Stimulated activated CD8-positive, alpha-beta memory T cell treated with anti-CD3 and anti-CD28 coated beads, Interleukin-4, amount 100 ng/mL, for 4 hours (primary cell): Measurements from ENCODE around the gene KRT78.
"Not testable (repeated sequence)": the region's sequence is repeated elsewhere in the genome, so short reads cannot be mapped to it uniquely, and the experiment has no call there.

Source experiments
- DNase-seq, 2 donors: peaks; one replicate each; pipeline ENCODE4 v3.0.0-alpha.2; 2020; ENCODE audit warnings: low read depth in 2 of 2, low spot score in 1 of 2

Gene KRT78

DNA sequence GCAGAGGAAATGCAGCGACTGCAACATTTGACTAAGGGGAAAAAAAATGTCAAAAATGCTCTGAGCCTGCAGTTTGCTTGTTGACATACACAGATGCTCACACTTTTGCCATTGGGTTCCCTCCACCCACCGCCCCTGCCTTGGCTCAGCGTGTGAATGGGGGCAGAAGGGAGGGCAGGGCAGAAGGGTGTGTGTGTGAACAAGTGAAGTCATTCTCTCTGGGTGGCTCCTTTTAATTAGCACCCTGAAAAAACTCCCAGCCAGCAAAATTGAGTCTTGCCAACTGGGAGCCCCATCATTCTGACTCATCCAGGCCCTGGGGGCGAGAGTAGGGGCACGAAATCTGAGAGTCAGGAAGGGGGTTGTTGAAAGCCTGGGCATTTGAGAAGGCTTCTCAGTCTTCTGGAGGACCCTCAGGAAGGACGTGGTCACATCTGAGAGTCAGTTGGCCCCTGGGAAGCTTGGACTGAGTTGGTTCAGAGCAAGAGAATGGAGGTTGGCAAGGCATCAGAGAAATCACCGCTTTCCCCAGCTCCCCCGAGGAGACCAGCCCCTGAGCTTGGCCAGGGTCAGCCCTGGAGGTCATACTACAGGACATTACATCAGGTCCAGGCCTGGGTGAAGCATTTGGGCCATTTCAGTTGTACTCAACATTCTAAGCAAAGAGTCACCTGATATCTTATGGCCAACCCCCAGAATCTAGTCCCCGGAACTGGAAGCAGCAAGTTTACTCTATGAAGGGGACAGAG is 22.7 kb upstream of the KRT78 start:
- no peak for DNase-seq

DNA sequence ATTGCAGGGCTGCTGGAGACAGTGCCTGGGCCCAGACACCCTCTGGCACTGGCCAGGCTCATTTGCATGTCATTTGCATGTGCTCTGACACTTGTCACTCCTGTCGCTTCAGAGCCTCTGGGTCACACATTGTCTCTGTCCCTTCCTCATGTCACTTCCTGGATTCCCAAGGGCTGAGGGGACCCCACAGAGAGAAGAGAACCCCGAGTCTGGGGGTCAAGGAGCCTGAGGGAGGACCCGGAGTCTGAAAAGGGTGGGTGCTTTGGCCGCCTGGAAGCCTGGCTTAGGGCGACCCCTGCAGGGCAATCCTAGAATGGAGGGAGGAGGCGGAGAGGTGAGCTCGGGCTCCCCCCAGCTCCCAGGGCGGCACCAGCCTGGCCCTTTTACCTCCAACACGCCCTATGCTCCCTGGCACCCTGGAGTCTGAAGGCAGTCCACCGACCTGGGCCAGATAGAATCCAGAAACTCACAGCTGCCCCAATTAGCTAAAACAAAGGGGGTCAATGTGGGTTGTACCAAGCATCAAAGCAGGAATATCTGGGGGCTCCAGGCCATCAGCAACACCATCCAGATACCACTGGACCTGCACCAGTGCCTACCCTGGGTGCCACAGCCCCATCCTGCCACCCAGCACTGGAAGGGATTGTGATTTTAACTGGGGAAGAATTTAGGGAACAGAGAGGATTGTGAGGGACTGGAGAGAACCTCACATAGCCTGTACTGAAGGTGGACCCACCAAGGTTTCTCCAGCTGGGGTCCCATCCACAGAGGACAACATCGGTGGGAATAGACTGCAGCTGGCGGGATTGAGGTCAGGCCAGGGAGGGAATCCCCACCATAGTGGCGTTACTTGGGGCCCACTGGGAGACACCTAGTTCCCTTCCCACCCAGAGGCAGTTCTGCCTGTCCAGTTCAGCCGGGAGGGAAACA is 21.8 kb upstream of the KRT78 start:
- peak; percentile 37 to 71 for DNase-seq

DNA sequence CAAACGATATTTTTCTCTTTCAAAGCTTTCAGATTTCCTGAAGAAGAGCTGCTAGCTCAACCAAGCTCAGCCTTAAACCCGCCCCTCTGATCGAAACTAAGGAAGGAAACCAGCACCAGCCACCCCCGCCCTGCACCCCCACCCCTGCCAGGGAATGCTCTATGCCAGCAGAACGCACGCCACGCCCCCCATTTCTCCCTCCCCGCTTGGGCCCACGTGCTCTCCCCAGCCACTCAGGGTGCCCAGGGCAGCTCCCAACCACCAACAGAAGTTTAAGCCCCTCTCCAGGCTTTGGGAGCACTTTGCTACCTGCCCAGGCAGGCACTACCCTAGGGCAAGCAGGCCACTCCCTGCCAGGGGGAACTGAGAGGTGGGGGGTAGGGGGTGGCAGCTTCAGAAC is 18.8 kb upstream of the KRT78 start:
- no peak for DNase-seq

DNA sequence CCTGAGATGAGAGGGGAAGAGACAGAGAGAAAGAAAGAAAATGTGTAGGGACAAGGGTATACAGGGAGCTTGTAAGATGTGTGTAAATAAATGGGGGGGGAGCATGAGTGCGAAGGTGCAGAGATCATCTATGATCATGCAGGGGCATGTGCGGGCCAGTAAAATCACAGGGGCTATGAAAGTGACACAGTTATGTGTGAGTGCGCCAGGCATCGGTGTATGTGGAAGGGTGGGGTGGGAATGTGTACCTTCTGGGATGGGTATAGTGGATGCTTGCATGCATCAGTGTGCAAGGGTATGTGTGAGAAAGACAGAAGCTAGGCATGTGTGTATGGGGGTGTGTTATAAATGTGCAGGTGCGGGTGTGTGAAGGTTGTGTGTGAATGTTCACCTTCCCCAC is 18.4 kb upstream of the KRT78 start:
- no peak for DNase-seq

DNA sequence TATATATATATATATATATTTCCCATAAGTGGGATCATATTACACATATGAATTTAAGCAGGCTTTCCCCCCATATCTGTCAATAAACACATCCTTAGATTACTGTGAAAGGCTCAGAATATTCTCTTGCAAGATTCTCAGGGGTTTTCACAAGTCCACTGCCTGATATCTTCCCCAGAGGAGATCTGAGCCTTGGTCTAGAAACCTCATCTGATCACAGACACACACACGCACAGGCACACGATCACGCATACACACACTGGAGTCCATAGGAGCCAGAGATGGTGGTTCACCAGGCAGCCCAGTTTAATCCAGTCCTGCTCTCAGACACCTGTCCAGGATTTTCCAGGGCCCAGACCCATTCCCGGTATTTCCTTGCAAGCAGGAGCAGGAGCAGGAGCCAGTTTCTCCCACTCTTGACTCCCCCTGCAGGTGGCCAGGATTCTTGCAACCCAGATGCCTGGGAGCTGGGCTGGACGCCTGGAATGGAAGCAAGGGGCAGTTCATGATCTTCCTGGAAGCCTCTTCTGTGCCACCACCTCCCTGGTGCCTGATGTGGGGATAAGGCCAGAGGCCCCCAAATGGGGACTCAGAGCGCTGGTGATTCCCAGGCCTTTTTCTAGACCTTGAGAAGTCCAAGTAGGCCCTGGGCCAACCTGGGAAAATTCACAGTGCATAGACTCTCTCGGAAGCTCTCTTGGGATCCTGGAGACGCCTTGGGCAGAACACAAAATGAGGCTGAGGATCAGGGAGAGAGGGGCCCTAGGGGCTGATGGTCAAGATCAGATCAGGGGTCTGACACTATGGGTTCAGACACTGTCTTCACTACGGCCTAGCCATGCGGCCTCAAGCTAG is 16.5 kb upstream of the KRT78 start:
- DNase-seq, result no peak

DNA sequence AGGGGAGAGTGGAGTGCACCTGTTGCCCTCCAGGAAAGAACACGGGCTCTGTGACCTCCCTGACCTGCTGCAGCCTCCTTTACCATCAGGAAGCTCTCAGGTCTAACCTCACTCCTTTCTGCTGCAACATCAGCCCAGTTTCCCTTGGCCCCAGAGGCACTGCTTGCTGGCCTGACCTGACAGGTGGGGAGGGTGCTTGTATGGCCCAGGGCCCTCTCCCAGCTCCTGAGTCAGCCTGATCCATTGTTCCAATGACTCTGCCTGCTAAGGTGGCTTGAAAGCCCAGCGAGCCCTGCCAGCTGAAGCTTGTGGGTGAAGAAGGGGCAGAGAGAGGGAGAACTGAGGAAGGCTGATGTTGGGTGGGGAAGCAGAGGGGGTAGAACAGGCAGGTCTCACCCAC is 13.2 kb upstream of the KRT78 start:
- DNase-seq, result no peak

DNA sequence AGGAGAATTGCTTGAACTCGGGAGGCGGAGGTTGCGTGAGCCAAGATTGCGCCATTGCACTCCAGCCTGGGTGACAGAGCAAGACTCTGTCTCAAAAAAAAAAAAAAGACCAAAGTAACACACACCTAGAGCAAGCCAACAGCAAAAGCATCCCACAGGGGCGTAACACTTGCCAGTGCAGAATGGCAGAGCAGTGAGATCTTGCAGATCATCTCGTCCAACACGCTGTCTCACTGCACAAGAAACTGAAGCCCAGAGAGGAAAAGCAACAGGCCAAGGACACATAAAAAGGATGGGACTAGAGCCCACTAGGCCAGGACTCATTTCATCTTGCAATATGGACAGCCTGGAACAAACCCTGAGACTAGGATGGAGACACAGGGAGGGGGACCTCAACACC is 12.7 kb upstream of the KRT78 start:
- DNase-seq, result no peak

DNA sequence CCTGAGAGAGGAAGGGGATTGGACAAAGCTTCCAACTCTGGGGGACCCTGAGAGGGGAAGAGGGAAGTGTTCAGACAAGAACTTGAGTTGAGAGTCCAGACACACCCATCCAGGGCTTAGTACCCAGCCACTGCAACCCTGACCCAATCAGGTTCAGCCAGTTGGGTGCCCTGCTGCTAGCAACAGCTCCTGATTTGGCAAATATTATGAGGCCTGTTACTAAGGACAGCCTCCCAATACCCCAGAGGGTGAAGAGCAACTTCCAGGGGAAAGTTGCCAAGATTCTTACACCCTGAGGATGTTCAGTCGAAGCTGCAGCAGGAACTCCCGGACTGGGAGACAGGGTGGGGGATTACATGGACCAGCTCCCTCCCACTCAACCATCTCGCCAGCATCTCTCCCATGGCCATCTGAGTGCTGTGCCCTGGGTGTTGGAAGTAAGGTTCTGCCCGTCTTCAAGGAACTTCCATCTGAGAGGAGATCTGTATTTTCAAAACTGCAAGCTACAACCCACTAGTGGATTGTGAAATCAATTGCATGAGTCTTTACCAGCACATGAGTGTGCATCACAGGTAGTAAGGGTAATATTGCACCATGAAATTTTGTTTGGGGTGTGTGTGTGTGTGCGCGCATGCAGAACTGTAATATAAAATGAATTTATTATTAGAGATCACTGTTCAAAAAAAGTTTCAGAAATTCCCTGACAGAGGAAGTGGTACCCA is 11.5 kb upstream of the KRT78 start:
- DNase-seq, result no peak

DNA sequence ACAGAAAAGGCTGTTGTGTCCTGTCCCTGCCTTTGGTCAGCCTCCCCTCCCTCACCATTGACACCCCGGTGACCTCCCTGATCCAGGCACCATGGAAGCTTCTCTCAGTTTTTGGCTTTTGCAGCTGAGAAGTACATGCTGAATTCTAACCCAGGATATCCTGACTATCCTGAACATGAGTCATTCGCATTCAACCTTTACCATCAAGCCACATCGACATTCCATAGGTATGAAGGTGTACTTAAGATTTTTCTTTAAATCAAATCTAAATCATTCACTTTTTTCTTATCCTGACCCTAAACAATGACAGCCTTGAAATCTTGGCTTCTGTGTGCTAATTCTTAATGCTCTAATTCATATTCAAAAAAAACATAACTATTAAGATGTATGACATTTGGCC is 8.7 kb upstream of the KRT78 start:
- DNase-seq, result no peak

DNA sequence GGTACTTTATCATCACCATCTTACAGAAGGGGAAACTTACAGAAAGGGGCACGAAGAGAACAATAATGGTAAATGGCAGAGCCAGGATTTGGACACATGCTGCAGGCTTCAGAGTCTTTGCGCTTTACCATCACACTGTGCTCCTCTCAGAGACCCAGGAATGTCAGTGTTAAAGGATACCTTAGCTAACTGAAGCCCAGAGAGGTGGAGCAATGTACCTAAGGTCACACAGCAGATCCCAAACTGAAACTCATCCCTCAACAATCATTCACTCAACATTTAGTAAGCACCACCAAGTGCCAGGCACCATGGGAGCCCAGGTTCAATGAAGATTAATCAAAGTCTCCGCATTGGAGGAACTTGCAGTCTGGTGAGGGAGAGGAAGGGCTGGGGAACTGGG is 8.0 kb upstream of the KRT78 start:
- no peak for DNase-seq

DNA sequence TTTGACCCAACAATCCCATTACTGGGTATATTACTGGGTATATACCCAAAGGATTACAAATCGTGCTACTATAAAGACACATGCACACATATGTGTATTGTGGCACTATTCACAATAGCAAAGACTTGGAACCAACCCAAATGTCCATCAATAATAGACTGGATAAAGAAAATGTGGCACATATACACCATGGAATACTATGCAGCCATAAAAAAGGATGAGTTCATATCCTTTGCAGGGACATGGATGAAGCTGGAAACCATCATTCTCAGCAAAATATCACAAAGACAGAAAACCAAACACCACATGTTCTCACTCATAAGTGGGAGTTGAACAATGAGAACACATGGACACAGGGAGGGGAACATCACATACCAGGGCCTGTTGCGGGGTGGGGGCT is 7.3 kb upstream of the KRT78 start:
- DNase-seq, result not testable (repeated sequence)

DNA sequence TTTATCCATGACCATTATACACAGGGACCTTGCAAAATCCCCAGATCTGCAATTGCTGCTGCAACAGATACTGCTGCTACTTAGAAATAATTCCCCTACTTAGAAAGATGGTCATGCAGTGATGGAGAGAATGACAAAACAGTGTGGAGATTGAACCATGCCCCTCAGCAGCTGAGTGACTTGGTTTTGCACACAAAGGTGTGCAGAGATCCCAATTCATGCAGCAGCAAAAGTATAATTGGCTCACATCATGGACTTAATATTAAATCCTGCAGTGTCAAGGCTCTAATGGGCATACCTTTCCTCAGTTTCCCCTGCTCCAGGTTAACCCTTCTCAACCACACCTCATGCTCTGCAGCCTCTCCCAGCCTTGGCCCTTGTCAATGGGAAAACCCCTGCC is 3.0 kb upstream of the KRT78 start:
- DNase-seq, result no peak

DNA sequence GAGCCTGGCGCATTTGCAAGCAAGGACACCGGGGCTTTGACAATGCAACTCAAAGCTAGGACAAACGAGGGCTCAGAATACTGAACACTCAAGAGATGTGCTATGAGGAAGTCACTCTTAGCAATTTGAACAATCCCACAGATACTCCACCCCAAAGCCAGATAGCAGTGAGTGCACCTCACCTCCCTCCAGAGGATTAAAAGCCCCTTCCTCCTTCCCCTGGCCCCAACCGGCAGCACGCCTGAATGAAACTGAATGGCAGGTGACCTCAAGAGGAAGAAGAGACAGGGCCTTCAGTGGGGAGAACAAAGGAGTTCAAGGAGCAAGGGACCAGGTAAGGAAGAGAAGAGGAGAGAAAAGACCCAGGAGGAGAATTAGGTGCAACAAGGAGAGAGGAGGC is 1.9 kb upstream of the KRT78 start:
- DNase-seq, result no peak

DNA sequence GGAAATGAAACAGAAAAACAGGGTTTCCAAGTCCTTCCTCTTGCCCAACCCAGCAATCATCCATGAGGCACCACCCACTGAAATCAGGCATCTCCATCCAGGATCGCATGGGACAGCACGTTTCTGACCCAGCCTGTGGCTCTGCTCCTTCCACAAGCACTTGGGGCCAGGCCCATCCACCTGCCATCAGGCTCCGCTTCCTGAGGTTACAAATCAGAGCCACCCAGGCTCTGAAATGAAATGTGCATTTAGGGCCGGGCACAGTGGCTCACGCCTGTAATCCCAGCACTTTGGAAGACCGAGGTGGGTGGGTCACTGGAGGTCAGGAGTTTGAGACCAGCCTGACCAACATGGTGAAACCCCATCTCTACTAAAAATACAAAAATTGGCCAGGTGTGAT is 717 bp upstream of the KRT78 start:
- no peak for DNase-seq

DNA sequence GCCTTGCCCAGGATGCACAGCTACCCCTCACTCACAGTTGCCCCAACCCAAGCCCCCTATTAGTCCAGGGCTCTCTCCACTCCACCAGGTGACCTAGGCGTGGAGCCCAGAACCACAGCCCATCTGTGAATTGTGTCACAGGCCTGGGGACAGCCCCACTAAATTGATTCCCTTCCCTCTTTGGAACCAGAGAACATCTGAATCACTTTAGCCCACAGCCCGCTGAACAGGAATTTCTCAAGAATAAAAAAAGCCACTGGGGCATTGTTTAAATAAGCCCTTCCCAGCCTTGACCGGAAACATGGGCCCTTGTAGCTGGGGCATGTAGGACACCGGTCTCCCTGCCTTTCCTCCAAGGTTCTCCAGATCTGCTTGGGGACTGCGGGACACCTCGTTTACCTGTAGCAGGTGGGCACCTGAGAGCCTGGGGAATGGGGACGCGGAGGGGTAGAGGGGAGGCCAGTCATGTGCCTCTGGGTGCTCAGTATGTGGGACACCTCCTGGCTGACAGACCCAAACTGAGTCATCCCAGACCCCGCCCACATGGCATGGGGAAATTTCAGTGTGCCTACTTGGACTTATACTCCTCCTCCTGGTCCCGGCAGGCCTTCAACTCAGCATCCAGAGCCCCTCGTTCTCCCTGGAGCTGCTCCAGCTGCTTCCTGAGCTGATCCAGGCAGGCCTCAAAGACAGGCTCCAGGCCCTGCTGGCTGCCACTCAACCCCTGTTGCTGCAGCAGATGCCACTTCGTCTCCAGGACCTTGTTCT is 1.3 kb downstream of the KRT78 start:
- no peak for DNase-seq

DNA sequence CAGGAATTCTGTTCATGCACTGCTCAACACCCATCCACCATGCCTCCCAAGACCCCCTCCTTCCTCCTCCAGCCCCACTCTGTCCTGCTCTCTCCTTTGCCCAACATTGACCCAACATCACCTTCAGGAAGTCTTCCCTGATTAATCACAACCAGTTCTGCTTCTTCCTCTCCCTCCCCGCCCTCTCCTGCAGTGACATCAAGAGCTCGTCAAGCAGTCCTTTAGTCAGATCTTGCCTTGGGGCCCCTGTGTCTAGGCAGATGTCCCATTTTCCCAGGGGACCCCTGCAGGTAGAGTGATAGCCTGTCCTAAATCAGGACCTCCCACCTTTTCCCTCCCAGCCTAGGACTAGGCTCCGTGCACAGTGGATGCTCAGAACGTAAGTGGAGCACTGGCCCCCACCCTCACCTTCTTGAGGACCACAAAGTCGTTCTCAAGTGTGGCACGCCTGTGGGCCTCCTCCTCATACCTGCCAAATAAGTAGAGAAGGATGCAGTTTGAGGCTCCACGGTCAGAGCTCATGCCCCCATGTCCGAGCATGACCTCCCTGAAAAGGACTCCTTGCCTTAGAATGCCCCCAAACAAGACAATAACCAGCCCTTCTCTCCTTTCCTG is 2.3 kb downstream of the KRT78 start:
- no peak for DNase-seq

DNA sequence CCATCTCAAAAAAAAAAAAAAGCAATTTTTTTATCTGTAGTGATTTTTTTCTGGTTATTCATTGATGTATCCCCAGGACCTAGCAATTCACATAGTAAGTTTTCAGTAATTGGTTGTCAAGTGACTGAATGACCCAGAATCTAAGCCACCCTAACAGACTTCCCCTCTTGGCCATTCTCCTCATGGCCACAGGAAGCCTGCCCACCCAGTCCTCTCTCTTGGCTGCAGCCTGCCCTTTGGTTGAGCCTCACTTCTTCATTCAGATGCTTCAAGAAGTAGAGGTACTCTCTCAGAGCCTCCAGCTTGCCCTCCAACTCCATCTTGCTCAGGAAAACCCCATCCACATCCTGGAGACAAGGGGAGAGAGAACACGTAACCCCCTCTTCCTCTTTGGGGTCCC is 2.8 kb downstream of the KRT78 start:
- DNase-seq, result no peak

DNA sequence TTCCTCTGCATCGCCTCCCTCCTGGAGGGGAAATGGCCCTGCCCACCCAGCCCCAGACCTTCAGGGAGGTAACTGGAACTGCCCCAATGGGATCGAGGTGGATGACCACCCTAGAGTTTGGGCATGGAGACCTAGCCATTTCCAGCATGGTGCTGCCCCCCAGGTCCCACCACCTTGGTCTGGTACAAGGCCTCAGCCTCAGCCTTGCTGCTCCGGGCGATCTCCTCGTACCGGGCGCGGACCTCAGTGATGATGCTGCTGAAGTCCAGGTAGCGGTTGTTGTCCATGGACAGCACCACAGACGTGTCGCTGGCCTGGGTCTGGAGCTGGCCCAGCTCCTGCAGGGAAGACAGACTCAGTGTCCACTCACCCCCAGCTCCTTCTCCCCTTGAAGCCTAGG is 4.4 kb downstream of the KRT78 start:
- no peak for DNase-seq

DNA sequence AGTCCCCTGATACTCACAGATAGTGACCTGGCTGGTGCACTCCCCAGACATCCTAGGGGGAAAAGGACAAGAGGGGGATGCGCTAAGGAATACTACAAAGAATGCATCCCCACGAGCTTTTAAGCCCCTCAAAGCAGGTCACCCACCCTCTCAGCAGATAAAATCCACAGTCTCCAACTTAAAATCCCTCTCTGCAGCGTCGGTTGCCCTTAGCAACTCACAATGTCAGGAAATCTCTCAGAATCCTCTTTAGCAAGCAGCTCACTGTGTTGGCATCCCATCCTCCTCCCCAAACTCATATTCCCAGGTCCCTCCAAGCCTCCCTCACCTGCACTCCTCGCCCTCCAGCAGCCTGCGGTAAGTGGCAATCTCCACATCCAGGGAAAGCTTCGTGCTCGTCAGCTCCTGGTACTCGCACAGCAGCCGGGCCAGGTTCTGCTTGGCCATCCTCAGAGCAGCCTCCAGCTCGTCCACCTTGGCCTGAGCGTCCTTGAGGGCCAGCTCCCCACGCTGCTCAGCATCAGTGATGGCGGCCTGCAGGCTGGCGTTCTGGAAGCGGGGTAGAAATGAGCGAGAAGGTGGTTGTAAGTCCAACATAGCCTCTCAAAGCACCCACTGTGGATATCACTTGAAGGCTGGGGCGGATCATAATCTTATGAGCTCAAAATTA is 9.2 kb downstream of the KRT78 start:
- no peak for DNase-seq
